Esophagus muscularis mucosa (tissue), 4 donors: ENCODE data around the gene ELP4. TPM values are rescaled to one million over a fixed set of nuclear protein-coding genes. Genes with fewer than 3 reads are reported as not detected.

Experiments used
- DNase-seq: peaks from one replicate; pipeline ENCODE4 v3.0.0-alpha.2; 2017; ENCODE audit errors: extremely low spot score
- H3K27ac ChIP-seq, 4 donors: fragments of 200-600 bp; sonication (generic); replicated peaks in 1 of 4; 1 replicate in 3 of 4; 2 replicates in 1 of 4; pipeline ENCODE4 v1.5.1; 2016 to 2019; ENCODE audit warnings: mild to moderate bottlenecking in 1 of 4
- H3K27me3 ChIP-seq, 4 donors: fragments of 200-600 bp; sonication (generic); one replicate each; pipeline versions ENCODE4 v1.5.1 to v1.6.0; 2016 to 2019
- H3K36me3 ChIP-seq, 4 donors: fragments of 200-600 bp; sonication (generic); one replicate each; pipeline ENCODE4 v1.5.1; 2016 to 2019
- H3K4me1 ChIP-seq, 4 donors: fragments of 200-600 bp; sonication (generic); one replicate each; pipeline ENCODE4 v1.5.1; 2016 to 2019
- H3K4me3 ChIP-seq, 4 donors: fragments of 200-600 bp; sonication (generic); 1 replicate in 2 of 4; 2 replicates in 2 of 4; pipeline ENCODE4 v1.5.1; 2016 to 2019; ENCODE audit warnings: mild to moderate bottlenecking in 4 of 4, moderate library complexity in 1 of 4
- H3K9me3 ChIP-seq, 4 donors: fragments of 200-600 bp; sonication (generic); 1 replicate in 3 of 4; 2 replicates in 1 of 4; pipeline ENCODE4 v1.5.1; 2016 to 2019
- EP300 ChIP-seq: sonication (generic); formaldehyde crosslinking; IDR thresholded peaks from one replicate; pipeline ENCODE4 v1.6.1; 2017; ENCODE audit warnings: antibody characterized with exemption
- POLR2A ChIP-seq: fragments of 450-650 bp; IDR thresholded peaks from one replicate; pipeline ENCODE4 v1.6.1; 2017; ENCODE audit warnings: antibody characterized with exemption, moderate library complexity, mild to moderate bottlenecking, low read depth
- POLR2AphosphoS5 ChIP-seq, 2 donors: sonication (generic); formaldehyde crosslinking; IDR thresholded peaks; one replicate each; pipeline ENCODE4 v1.6.1; 2017; ENCODE audit warnings: antibody characterized with exemption in 2 of 2
- WGBS: methylation state at CpG from one replicate; pipeline ENCODE4 v1.1.5; 2018; 5-methylcytosine and 5-hydroxymethylcytosine counted together
- intact Hi-C: fragments of 100-400 bp; cut with DNase I; formaldehyde crosslinking; loops from one replicate; pipeline ENCODE4 v1.15.1; 2023
- total RNA-seq, 4 donors: library from RNA; depleted of rRNA; stranded (reverse); fragments of >200 nt; gene quantifications; one replicate each; pipeline versions ENCODE4 v1.1.0 to v1.2.1, GENCODE V29; 2016
- TF ChIP-seq, protein P1 (sequence below), 3 experiments: fragments of 200-600 bp in 2 of 3; fragments of 450-650 bp in 1 of 3; sonication (generic) in 2 of 3; IDR thresholded peaks; one replicate each; pipeline ENCODE4 v1.5.1; 2017 to 2019; ENCODE audit warnings: antibody characterized with exemption in 3 of 3, mild to moderate bottlenecking in 2 of 3, moderate library complexity in 1 of 3

The ELP4 gene
- total RNA-seq, 4 donors from 2014 or later, result 18.1 to 25.5 (median 19.2) TPM

DNA sequence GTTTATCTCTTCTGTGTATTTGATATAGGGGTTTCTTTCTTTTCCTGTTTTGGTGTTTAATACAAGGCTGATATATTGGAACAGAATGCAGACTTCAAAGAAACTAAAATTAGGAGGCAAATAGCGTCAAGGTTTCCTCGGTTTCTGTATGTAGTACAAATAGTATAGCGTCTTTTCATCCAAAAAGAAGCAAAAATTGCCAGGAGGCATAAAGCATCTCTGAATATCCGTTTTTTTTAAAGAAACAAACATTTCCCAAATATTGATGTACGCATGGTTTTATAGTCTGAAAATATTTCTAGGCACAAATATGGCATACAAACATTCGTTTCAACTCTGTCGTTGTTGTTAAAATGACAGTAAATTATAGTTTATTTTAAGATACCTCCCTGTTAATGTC, 318.6 kb downstream of the ELP4 start:
- Histone ChIP-seq H3K4me3 (no peak overlapping the region), H3K4me1 (peaks cover 6 to 36% (median 30%) of the 10 kb centered on the region in 4 donors), H3K27me3 (peaks cover 5 to 93% (median 68%) of the 10 kb centered on the region in 4 donors), H3K36me3 (no peaks in the 10 kb centered on the region), H3K27ac (no peak overlapping the region), H3K9me3 (no peaks in the 10 kb centered on the region)
- 30% methylated on average over 7 of the region's 7 CpGs for WGBS
- DNase-seq, result no peak
- intact Hi-C loops, result no loop called here
- TF ChIP-seq POLR2A (no peak), EP300 (no peak), POLR2AphosphoS5 (IDR thresholded peaks at IDR 0.05) (no peak)
- TF ChIP-seq, protein P1, sequence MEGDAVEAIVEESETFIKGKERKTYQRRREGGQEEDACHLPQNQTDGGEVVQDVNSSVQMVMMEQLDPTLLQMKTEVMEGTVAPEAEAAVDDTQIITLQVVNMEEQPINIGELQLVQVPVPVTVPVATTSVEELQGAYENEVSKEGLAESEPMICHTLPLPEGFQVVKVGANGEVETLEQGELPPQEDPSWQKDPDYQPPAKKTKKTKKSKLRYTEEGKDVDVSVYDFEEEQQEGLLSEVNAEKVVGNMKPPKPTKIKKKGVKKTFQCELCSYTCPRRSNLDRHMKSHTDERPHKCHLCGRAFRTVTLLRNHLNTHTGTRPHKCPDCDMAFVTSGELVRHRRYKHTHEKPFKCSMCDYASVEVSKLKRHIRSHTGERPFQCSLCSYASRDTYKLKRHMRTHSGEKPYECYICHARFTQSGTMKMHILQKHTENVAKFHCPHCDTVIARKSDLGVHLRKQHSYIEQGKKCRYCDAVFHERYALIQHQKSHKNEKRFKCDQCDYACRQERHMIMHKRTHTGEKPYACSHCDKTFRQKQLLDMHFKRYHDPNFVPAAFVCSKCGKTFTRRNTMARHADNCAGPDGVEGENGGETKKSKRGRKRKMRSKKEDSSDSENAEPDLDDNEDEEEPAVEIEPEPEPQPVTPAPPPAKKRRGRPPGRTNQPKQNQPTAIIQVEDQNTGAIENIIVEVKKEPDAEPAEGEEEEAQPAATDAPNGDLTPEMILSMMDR (IDR thresholded peaks at IDR 0.05), result no peak

DNA sequence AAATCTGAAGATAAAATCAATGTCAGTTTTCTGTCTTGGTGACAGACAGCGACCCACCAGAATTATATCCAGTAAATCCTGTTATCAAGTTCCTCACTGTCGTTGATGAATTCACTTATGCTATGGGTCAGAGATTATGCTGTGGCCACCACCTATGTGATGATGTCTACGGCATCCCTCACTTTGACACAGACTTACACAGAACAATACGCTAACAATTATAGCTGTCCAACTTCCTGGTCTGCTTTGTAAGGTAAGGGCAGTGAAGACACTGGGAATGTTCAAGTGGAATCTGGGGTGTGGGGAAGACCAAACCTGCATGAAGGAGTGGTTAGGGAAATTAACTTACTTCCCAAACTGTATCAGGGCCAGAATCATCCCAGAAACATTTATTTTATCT, 320.8 kb downstream of the ELP4 start:
- intact Hi-C loops, result no loop called here

DNA sequence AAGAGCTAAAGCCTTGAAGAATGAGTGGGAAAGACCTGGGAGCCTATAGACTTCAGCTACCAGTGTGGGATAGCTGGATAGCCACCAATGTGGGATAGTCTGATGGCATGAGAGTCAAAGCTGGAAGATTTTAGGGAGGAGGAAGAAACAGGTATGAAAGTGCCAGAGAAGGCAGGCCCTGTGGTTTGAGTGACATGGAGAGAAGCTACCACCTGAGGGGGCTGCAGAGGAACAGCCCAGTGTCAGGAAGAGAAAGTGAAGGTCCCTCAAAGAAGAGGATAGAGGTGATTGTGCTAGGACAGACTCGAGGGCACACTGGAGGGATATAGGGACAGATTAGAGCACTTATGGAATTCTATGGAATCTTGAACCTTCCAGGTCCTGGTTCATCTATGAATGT, 324.7 kb downstream of the ELP4 start:
- peak; percentile 81 for DNase-seq
- peaks cover 0 to 66% (median 10%) of the 10 kb centered on the region in 4 donors for H3K27me3 ChIP-seq
- H3K4me3 ChIP-seq, result no peak overlapping the region
- intact Hi-C loops, result no loop called here
- WGBS, result 52% methylated on average over 1 of the region's 1 CpG
- no peaks in the 10 kb centered on the region for H3K36me3 ChIP-seq
- H3K9me3 ChIP-seq, result no peaks in the 10 kb centered on the region
- no peaks in the 10 kb centered on the region for H3K4me1 ChIP-seq
- H3K27ac ChIP-seq, result no peak overlapping the region
- TF ChIP-seq EP300, result no peak
- no peak for TF ChIP-seq POLR2A
- TF ChIP-seq, protein P1 (IDR thresholded peaks at IDR 0.05), result no peak
- no peak for TF ChIP-seq POLR2AphosphoS5 (IDR thresholded peaks at IDR 0.05)

More for the DNA sequence above, 320.8 kb downstream of the ELP4 start:
- TF ChIP-seq, protein P1 (IDR thresholded peaks at IDR 0.05), result no peak
- TF ChIP-seq POLR2AphosphoS5 (IDR thresholded peaks at IDR 0.05) (no peak), POLR2A (no peak), EP300 (no peak)
- Histone ChIP-seq H3K27ac (no peak overlapping the region), H3K9me3 (no peaks in the 10 kb centered on the region), H3K27me3 (peaks cover 5 to 90% (median 46%) of the 10 kb centered on the region in 4 donors), H3K36me3 (no peaks in the 10 kb centered on the region), H3K4me3 (no peak overlapping the region), H3K4me1 (peaks cover 6 to 26% (median 21%) of the 10 kb centered on the region in 4 donors)
- WGBS, result 86% methylated on average over 4 of the region's 4 CpGs
- peak; percentile 60 for DNase-seq

Other genes starting within 250 kb of the ELP4 start
- under 1 TPM in 1 of 4 donors, not detected in 3; 0.17 TPM for gene DCDC1, start 140.0 kb upstream of the ELP4 start, total RNA-seq
- gene DNAJC24, start 139.9 kb upstream of the ELP4 start, total RNA-seq, result 10 to 100 TPM; 13.9 to 27.0 (median 15.2) TPM
- 10 to 100 TPM; 27.8 to 49.8 (median 40.1) TPM for gene IMMP1L, start 145 bp upstream of the ELP4 start, total RNA-seq